GM21576 (cell line): ENCODE data around the gene UGT1A4.
"Not testable (repeated sequence)": the region's sequence is repeated elsewhere in the genome, so short reads cannot be mapped to it uniquely, and the experiment has no call there.

Experiments
- ATAC-seq: cut with Tn5 transposase; IDR thresholded peaks from one replicate; pipeline ENCODE4 v1.9.1; 2021; ENCODE audit warnings: mild to moderate bottlenecking, moderate library complexity; ENCODE audit not compliant: unreplicated experiment

UGT1A4 gene

DNA sequence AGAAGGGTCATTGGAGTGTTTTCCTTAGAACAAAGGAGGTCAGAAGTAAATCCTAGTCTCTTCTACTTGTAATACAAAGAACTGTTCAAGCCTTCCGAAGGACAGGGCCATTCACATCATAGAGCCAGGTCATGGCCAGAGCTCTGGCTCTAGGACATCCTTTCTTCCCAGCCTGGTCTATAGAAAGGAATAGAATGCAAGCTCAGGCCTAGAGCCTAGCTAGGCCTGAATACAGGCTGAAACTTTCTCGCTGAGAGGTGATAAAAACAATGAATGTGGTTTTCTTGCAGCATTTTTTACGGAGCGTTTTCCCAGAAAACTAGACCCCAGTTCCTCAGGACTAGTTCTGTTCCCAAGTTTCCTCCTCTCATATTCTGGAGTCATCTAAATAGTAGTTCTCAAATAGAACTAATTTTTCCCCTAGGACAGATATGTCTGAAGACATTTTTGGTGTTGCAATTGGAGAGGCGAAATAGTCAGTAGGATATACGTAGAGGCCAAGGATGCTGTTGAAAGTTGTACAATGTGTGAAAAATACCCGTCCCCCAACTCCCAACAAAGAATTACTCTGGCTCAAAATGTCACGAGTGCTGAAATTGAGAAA lies 19.0 kb upstream of the UGT1A4 start:
- no peak for ATAC-seq

DNA sequence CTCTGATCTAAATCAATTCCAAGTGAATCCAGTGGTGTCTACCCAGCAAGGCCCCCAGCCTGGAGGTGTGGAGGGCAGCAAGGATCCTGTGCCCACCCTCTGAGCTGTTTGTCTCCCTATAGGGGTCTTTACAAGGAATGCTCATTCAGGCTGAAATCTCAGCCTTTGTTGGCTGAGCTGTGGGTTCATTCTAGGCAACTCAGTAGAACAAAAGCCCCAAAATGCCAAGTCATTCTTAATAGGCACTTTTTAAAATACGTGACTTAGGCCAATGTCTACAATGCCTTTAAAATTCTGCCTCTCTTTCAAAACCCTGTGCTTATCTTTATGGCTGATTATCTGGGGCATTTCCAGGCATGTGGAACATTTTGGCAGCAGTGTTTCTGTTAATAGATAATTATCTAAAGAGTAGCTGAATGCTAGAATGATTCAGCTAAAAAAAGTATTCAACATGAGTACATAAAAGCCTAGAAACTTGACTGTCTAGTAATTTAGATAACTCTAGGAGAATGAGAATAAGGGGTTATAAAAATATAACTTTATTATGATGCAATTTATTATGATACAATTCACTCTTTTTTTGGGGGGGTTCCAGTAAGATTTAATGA lies 18.4 kb upstream of the UGT1A4 start:
- no peak for ATAC-seq

- ATAC-seq: not testable (repeated sequence)
These were observed 17.7 kb upstream of the UGT1A4 start for GRCh38 chr2:233700842-233701241.

- ATAC-seq: no peak
These were observed 16.3 kb upstream of the UGT1A4 start for GRCh38 chr2:233702238-233702637.

DNA sequence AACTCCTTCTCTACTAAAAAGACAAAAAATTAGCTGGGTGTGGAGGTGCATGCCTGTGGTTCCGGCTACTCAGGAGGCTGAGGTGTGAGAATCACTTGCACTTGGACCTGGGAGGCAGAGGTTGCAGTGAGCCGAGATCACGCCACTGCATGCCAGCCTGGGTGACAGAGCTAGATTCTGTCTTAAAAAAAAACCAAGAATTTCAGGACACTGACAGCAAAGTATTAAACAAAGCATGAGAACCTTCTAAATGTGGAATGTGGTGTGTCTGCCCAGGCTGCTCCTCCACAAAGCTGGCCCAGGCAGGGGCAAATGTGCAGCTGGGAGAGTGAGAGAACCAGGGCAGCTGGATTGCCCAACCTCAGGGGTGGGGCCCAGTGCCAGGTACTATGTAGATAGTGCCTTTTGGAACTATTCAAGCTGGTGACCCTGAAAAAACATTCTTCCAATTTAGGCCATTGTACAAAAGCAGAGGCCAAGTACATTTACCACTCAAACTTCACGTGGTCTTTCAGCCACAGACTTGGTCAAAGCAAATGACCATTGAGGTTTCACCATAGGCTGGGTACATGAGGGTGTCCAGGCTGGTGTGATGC lies 12.5 kb upstream of the UGT1A4 start:
- no peak for ATAC-seq

GRCh38 chr2:233706720-233707119 lies 11.8 kb upstream of the UGT1A4 start:
- ATAC-seq: no peak

- no peak for ATAC-seq
These were observed 10.4 kb upstream of the UGT1A4 start for GRCh38 chr2:233707940-233708644.

DNA sequence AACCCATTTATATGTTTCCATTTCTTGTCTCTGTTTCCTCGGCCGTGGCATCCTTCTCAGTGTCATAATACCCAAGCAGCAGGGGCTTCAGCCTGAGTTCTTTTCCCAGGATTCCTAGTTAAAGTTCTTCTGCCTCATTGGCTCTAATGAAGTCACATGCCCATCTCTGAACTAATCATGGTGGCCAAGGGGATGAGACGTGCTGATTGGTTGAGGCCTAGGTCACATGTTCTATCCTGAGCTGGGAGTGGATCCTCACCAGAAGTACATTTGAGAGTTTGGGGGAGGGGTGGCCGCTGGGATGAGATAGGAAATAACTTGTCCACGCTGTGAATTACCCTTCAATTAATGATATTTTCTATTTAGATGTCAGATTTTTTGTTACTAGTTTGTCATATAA lies 9.6 kb upstream of the UGT1A4 start:
- ATAC-seq: no peak

- ATAC-seq: no peak
These were observed 7.1 kb upstream of the UGT1A4 start for GRCh38 chr2:233711312-233712008.

- ATAC-seq: no peak
These were observed 5.8 kb upstream of the UGT1A4 start, which contains the start of gene UGT1A5 for GRCh38 chr2:233712611-233713261. UGT1A5 (plus strand) TSS chr2:233712907; CDS start chr2:233712992, 85 bp downstream.

GRCh38 chr2:233713262-233713615 lies 5.3 kb upstream of the UGT1A4 start:
- no peak for ATAC-seq

- no peak for ATAC-seq
These were observed 4.4 kb upstream of the UGT1A4 start for GRCh38 chr2:233714121-233714520.

DNA sequence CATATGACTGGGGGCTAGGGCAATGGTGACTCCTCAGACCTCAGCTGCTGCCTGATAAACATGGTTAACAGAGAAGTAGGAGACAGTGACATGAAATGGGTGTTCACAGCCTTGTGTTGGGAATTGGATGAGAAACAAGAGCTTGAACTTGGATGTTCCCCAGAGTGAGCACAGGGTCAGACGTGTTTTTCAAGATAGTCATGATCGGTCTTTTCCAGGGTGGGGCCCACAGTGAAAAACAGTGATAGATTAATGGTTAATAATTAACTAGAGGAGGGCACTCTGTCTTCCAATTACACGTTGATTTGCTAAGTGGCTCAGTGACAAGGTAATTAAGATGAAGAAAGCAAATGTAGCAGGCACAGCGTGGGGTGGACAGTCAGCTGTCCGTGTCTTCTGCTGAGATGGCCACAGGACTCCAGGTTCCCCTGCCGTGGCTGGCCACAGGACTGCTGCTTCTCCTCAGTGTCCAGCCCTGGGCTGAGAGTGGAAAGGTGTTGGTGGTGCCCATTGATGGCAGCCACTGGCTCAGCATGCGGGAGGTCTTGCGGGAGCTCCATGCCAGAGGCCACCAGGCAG lies 10.3 kb downstream of the UGT1A4 start, which contains the start of gene UGT1A3:
Gene UGT1A3, plus strand, starts transcription at position 320 of the 579 bp plus-strand sequence. Its CDS starts 85 bp downstream, at position 405.
- ATAC-seq: no peak

- not testable (repeated sequence) for ATAC-seq
These were observed 18.5 kb downstream of the UGT1A4 start for GRCh38 chr2:233736868-233737653.

DNA sequence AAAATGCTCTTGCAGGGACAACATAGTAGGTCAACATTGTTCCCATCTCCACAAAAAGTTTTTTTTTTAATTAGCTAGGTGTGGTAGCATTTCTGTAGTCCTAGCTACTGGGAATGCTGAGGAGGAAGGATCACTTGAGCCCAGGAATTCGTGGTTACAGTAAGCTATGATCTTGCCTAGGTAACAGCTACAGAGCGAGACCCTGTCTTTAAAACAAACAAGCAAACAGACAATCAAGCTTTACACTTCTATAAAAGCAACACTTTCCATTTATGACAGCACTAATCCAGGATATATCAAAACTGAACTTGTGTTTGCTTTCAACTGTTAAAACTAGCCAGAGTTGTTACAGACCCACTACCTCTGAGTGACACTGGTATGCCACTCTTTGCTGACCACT lies 22.3 kb downstream of the UGT1A4 start:
- ATAC-seq: no peak

DNA sequence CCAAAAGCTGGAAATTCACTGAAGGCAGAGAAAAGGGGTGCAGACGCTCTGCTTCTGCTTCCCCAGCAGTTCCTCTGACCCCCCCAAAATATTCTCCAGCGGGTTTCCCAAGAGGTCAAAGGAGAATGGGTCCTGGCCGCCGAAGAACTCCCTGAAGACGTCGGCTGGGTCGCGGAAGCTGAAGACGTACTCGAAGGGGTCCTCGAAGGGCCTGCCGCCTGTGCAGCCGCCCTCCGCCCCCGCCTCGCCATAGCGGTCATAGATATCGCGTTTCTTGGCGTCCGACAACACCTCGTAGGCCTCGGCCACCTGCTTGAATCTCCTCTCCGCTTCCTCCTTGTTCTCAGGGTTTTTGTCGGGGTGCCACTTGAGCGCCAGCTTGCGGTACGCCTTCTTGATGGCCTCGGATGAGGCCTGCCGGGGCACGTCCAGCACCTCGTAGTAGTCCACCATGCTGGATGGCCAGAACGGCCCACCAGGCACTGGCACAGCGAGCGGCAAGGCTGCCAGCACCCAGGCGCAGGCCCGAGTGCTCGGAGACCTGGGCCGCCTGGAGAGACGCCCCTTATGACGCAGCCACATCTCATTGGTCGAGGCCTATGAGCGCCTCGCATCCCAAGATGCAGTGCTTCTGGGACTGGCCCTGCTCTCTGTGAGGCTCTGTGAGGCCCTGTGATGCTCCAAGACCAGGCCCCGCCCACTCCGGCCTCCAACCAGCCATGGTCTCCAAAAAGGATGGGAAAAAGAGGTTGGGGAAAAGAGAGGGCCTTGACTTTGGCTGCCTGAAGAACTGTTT lies 25.1 kb downstream of the UGT1A4 start:
- ATAC-seq: no peak

GRCh38 chr2:233745073-233745755 lies 26.7 kb downstream of the UGT1A4 start:
- ATAC-seq: no peak

DNA sequence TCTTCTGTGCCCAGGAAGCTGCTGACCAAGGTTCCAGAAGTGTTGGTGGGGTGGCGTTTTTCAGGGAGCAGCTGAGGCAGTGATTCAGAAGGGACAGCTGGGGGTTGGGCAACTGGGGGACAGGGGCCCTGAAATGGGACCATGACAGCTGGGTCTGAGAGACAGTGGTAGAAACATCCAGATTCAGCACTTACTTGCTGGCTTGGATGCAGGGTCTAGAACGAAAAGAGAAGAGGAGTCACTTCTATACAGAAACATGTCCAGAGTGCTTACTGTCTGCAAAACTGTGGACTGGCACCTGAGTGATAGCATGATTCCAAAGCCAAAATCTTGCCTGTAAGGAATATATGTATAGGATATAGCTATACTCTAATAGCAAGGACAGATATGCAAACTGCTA lies 27.3 kb downstream of the UGT1A4 start:
- ATAC-seq: not testable (repeated sequence)
